ENCODE data around the gene EFEMP2.
"Not testable (repeated sequence)": the region's sequence is repeated elsewhere in the genome, so short reads cannot be mapped to it uniquely, and the experiment has no call there.

The EFEMP2 gene

GRCh38 chr11:65853246-65853979 lies 19.2 kb downstream of the EFEMP2 start:
- no peak for DNase-seq

DNA sequence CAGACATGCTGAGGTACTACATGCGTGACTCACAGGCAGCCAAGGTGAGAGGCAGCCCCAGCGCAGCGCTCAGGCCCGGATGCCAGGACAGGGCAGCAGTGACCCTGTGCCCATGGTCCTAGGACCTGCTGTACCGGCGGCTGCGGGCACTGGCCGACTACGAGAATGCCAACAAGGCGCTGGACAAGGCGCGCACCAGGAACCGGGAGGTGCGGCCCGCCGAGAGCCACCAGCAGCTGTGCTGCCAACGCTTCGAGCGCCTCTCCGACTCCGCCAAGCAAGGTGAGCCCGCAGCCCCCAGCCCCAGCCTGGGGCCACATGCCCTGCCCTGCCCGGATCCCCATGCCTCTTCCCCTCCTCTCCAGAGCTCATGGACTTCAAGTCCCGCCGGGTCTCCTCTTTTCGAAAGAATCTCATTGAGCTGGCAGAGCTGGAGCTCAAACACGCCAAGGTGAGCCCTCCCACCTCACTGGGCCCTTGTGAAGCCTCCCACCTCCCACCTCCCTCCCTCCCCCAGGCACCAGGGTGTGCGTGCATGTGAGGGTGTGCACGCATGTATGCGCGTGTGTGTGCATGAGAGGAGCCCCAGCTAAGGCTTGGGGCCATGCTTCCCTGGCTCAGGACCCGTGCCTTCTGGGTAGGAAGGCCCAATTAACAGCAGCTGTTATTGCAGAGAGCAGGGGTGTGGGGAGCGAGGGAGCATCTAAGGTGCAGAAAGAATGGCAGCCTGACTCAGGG lies 19.9 kb downstream of the EFEMP2 start:
- DNase-seq, result no peak

GRCh38 chr11:65851811-65852507 lies 20.6 kb downstream of the EFEMP2 start:
- no peak for DNase-seq

DNA sequence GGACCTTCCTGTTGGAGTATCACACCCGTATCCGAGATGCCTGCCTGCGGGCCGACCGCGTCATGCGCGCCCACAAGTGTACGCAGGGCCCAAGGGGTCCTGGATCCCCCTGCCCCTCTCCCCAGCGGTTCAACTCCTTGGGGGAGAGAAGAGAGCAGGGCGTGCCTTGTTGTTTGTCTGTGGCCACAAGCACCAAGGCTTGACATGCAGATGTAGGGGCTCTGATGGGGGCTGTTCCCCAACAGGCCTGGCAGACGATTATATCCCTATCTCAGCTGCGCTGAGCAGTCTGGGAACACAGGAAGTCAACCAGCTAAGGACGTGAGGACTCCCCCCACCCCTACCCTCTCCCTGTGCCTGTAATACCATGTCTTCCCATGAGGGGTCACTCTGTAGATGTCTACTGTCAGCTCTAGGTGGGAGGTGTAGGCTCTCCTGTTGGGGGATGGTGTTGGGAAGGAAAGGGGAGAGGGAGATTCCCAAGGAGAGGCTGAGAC lies 21.5 kb downstream of the EFEMP2 start:
- no peak for DNase-seq

- DNase-seq, result no peak
Observed at GRCh38 chr11:65850217-65851082, 22.1 kb downstream of the EFEMP2 start.

DNA sequence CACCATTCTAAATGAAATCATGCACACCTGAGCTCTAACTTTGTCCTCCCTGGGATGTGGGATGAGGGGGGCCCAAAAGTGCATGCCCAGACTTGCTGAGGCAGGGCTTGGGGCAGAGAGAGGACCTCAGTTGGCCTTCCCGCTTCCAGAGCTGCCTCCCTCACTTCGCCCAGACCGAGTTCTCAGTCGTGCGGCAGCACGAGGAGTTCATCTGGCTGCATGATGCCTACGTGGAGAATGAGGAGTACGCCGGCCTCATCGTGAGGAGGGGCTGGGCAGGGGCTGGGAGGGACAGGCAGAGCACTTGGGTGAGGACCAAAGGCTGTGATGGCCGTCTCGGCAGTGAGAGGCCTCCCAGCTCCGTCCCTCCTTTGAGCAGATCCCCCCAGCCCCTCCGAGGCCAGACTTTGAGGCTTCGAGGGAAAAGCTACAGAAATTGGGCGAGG lies 22.8 kb downstream of the EFEMP2 start:
- no peak for DNase-seq

DNA sequence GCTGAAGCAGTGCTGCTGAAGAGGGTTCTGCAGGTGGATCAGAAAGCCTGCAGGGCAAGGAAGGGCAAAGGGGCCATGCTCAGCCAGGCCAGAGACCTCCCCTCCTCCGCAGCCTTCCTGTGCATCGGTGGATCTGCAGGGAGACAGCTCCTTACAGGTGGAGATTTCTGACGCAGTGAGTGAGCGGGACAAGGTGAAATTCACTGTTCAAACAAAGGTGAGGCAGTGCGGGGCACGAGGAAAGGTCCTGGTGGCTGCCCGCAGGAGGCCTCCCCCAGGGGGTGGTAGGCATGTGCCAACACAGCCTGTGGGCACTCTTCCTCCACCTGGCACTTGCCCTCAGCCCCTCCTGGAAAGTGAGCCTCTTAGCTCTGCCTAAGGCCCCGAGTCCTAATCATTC lies 23.2 kb downstream of the EFEMP2 start:
- no peak for DNase-seq

DNA sequence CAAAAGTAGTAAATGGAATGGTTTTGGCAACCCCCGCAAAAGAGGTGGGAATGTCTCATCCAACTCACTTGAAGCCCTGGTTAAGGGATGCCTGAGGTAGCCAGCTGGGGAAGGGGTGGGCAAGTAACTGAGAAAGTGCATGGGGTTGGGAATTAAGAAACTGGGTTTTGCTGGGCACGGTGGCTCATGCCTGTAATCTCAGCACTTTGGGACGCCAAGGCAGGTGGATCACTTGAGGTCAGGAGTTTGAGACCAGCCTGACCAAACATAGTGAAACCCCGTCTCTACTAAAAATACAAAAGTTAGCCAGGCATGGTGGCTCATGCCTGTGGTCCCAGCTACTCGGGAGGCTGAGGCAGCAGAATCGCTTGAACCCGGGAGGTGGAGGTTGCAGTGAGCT lies 23.9 kb downstream of the EFEMP2 start:
- not testable (repeated sequence) for DNase-seq

DNA sequence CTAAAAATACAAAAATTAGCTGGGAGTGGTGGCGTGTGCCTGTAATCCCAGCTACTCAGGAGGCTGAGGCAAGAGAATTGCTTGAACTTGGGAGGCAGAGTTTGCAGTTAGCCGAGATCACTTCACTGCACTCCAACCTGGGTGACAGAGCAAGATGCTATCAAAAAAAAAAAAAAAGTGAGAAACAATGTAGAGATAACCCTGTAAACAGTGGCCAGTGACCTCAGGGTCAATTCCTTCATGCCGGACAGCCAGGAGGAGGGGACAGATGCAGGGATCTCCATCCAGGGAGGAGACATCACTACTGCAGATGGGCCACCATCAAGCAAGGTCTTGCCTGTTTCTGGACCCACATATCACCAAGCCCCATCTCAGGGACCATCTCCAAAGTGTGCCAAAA lies 24.9 kb downstream of the EFEMP2 start:
- no peak for DNase-seq

DNA sequence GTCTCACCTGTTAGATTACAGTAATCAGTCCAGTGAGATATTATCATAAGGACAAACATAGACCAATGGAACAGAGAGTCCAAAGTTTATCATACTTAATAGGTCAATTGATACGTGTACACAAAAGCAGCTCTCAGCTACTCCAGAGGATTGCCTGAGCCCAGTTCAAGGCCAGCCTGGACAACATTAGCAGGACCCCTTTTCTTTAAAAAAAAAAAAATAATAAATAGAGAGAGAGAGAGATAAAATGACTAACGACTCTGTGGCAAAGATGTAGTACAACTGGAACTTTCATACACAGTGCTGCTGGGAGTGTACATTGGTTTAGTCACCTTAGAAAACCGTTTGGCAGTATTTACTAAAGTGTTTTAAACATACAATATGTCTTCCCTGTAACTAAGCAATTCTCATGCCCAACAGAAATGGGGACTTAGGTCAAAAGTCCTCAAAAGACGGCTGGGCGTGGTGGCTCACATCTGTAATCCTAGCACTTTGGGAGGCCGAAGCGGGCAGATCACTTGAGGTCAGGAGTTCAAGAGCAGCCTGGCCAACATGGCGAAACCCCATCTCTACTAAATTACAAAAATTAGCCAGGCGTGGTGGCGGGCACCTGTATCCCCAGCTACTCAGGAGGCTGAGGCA lies 28.2 kb downstream of the EFEMP2 start:
- DNase-seq, result no peak

DNA sequence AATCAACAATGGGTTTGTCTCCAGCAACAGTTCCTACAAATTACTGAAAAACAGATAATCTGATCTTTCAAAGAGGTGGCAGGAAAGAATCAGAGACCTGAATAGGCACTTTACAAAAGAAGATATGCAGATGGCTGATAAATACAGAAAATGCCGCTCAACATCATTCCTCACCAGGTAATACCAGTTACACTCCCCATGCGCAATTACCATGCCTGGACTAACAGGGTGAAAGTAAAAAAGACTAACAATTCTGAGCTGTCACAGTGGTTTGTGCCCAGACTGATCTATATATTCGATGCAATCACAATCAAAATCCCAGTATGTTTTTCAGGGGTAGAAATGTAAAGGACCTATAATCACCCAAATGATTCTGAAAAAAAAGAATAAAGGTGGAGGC lies 28.8 kb downstream of the EFEMP2 start:
- DNase-seq, result no peak

- DNase-seq, result no peak
Observed at GRCh38 chr11:65842144-65842543, 30.5 kb downstream of the EFEMP2 start.

- no peak for DNase-seq
Observed at GRCh38 chr11:65834202-65834601, 38.4 kb downstream of the EFEMP2 start.

DNA sequence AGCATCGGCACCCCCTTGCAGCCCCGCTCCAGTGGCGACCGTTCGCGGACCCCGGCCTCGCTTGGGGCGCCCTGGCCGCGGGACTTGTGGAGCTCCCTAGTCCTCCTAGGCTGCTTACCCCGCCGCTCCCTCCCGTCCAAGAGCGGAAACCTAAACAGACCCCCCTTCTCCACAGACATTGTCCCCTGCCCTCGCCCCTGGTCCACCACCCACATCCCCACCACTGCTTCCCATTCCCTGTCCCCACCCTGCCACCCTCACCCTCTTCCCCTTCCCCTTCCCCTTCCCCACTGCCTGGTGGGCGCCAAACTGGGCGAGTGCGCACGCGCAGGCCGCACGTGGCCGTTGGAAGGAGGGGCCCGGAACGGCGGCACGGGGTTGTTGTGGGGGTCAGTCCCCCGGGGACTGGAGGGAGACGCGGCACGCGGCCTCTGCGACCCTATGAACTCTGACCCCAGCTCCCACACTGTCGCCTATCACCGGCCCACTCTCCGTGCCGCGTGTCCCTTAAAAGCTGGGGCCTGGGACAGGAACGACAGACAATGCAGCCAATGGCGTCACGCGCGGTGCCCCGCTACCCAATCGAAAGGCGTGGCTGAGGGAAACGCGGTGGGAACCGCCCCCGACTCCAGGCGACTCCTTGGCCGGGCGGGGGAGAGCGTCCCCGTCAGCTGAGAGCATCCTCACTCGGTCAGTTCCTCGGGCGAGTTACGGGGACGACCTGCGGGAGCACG lies 39.1 kb downstream of the EFEMP2 start, which contains the start of gene SNX32:
Gene SNX32 (plus strand): TSS at position 667 of the 734 bp plus-strand sequence. CDS start 103 bp downstream, outside the sequence.
- peak; percentile 93 for DNase-seq

GRCh38 chr11:65832231-65832630 lies 40.4 kb downstream of the EFEMP2 start:
- not testable (repeated sequence) for DNase-seq

DNA sequence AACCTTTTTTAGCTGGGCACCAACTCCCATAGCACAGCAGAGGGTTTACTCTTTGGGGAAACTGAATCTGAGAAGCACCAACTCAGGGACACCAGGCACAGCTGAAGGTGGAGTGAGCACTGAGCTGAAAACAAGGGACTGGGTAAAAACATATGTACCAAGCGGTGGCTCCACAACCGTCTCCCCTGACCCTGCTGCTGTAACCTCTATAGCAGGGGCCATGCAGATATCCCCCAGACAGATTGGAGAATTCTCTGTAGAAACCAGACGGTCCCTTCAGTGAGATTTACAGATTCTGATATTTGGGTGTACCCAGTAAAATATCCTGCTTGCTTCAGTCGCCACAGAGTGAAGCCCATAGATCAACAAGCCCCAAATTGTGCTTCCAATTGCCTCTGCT lies 43.1 kb downstream of the EFEMP2 start:
- DNase-seq, result no peak

- DNase-seq, result no peak
Observed at GRCh38 chr11:65826984-65827735, 45.4 kb downstream of the EFEMP2 start.

- DNase-seq, result no peak
Observed at GRCh38 chr11:65822776-65823528, 49.6 kb downstream of the EFEMP2 start.

GRCh38 chr11:65821107-65821506 lies 51.5 kb downstream of the EFEMP2 start:
- DNase-seq, result no peak
